HG02973 (cell line): Measurements from ENCODE around the gene ZNF366.

Source experiments
- ATAC-seq: cut with Tn5 transposase; IDR thresholded peaks from one replicate; pipeline ENCODE4 v1.9.1; 2021; ENCODE audit warnings: moderate library complexity; ENCODE audit not compliant: unreplicated experiment

The ZNF366 gene

GRCh38 chr5:72498284-72498683, 8.9 kb downstream of the ZNF366 start:
- ATAC-seq = no peak

- no peak for ATAC-seq
Observed at GRCh38 chr5:72497823-72498222, 9.4 kb downstream of the ZNF366 start.

- no peak for ATAC-seq
Observed at GRCh38 chr5:72495410-72495809, 11.8 kb downstream of the ZNF366 start.

- no peak for ATAC-seq
Observed at GRCh38 chr5:72494623-72495124, 12.5 kb downstream of the ZNF366 start.

GRCh38 chr5:72489536-72489935, 17.7 kb downstream of the ZNF366 start:
- no peak for ATAC-seq

GRCh38 chr5:72488756-72489155, 18.5 kb downstream of the ZNF366 start:
- ATAC-seq = no peak

GRCh38 chr5:72487177-72487576, 20.0 kb downstream of the ZNF366 start:
- no peak for ATAC-seq

GRCh38 chr5:72486371-72486770, 20.8 kb downstream of the ZNF366 start:
- ATAC-seq = no peak

GRCh38 chr5:72485430-72485974, 21.7 kb downstream of the ZNF366 start:
- ATAC-seq = no peak

- no peak for ATAC-seq
Observed at GRCh38 chr5:72482046-72482445, 25.2 kb downstream of the ZNF366 start.

GRCh38 chr5:72480841-72481240, 26.4 kb downstream of the ZNF366 start:
- ATAC-seq = no peak

GRCh38 chr5:72479921-72480320, 27.3 kb downstream of the ZNF366 start:
- ATAC-seq = no peak

- no peak for ATAC-seq
Observed at GRCh38 chr5:72478684-72479083, 28.5 kb downstream of the ZNF366 start.

- no peak for ATAC-seq
Observed at GRCh38 chr5:72478276-72478675, 28.9 kb downstream of the ZNF366 start.

GRCh38 chr5:72477644-72478043, 29.6 kb downstream of the ZNF366 start:
- no peak for ATAC-seq

GRCh38 chr5:72477176-72477575, 30.0 kb downstream of the ZNF366 start:
- ATAC-seq = no peak

GRCh38 chr5:72476721-72477120, 30.5 kb downstream of the ZNF366 start:
- no peak for ATAC-seq

- ATAC-seq = no peak
Observed at GRCh38 chr5:72476275-72476674, 30.9 kb downstream of the ZNF366 start.

GRCh38 chr5:72474516-72474915, 32.7 kb downstream of the ZNF366 start:
- ATAC-seq = no peak

- ATAC-seq = no peak
Observed at GRCh38 chr5:72474046-72474500, 33.1 kb downstream of the ZNF366 start.

- ATAC-seq = no peak
Observed at GRCh38 chr5:72472666-72473422, 34.4 kb downstream of the ZNF366 start.

GRCh38 chr5:72472031-72472430, 35.2 kb downstream of the ZNF366 start:
- ATAC-seq = no peak
